Neural cell (in vitro differentiated cells): Measurements from ENCODE around the gene EPHA4. TPM values are rescaled to one million over a fixed set of nuclear protein-coding genes. Genes with fewer than 3 reads are reported as not detected.

Experiments
- H2AFZ ChIP-seq: fragments of 200-600, 300-800 bp; sonication (generic), shearing (Covaris generic); 2 replicates; pipeline ENCODE4 v1.6.0; 2014; ENCODE audit warnings: low read depth, mild to moderate bottlenecking, antibody characterized with exemption, low read length, moderate library complexity
- H3F3A ChIP-seq: fragments of 200-600 bp; shearing (Covaris generic); 2 replicates; pipeline ENCODE4 v1.6.1; 2016; ENCODE audit warnings: mild to moderate bottlenecking, moderate library complexity, mixed read lengths, antibody characterized with exemption, low read length; ENCODE audit not compliant: insufficient read depth, poor library complexity, severe bottlenecking
- H3K27ac ChIP-seq: fragments of 200-600, 300-800 bp; sonication (generic), shearing (Covaris generic); 2 replicates; pipeline ENCODE4 v1.5.1; 2014; ENCODE audit warnings: mild to moderate bottlenecking, low read length, moderate library complexity
- H3K27me3 ChIP-seq: fragments of 300-800, 200-600 bp; sonication (generic), shearing (Covaris generic); 2 replicates; pipeline ENCODE4 v1.6.0; 2014; ENCODE audit warnings: mild to moderate bottlenecking, low read depth, low read length, moderate library complexity; ENCODE audit not compliant: insufficient read depth
- H3K36me3 ChIP-seq: fragments of 300-800, 200-600 bp; sonication (generic), shearing (Covaris generic); 2 replicates; pipeline ENCODE4 v1.5.1; 2014; ENCODE audit warnings: mild to moderate bottlenecking, antibody characterized with exemption, low read length, moderate library complexity; ENCODE audit not compliant: insufficient read depth
- H3K4me2 ChIP-seq: fragments of 300-800, 200-600 bp; sonication (generic), shearing (Covaris generic); 2 replicates; pipeline ENCODE4 v1.6.0; 2014; ENCODE audit warnings: mild to moderate bottlenecking, low read length
- H3K4me3 ChIP-seq: fragments of 300-800, 200-600 bp; sonication (generic), shearing (Covaris generic); 2 replicates; pipeline ENCODE4 v1.5.1; 2014; ENCODE audit warnings: mild to moderate bottlenecking, low read length, moderate library complexity
- H3K79me2 ChIP-seq: fragments of 200-600 bp; shearing (Covaris generic); replicated peaks from 2 replicates; pipeline ENCODE4 v1.6.0; 2014; ENCODE audit warnings: mild to moderate bottlenecking, low read length, moderate library complexity; ENCODE audit not compliant: insufficient read depth
- H3K9ac ChIP-seq: fragments of 300-800, 200-600 bp; sonication (generic), shearing (Covaris generic); 2 replicates; pipeline ENCODE4 v1.6.1; 2016; ENCODE audit warnings: mild to moderate bottlenecking, low read length, mixed read lengths
- H3K9me2 ChIP-seq: fragments of 200-600 bp; shearing (Covaris generic); 2 replicates; pipeline ENCODE4 v1.6.1; 2016; ENCODE audit warnings: mild to moderate bottlenecking, low read length, mixed read lengths; ENCODE audit not compliant: insufficient read depth
- H3K9me3 ChIP-seq: fragments of 200-600, 300-800 bp; sonication (generic), shearing (Covaris generic); 2 replicates; pipeline ENCODE4 v1.6.1; 2016; ENCODE audit warnings: mild to moderate bottlenecking, mixed run types, low read length, moderate library complexity, mixed read lengths
- H4K20me1 ChIP-seq: fragments of 200-600 bp; shearing (Covaris generic); 2 replicates; pipeline ENCODE4 v1.6.1; 2016; ENCODE audit warnings: mild to moderate bottlenecking, mixed run types; ENCODE audit not compliant: insufficient read depth
- CTCF ChIP-seq: fragments of 450-650 bp; IDR thresholded peaks from 2 replicates; pipeline ENCODE4 v1.5.1; 2014; ENCODE audit warnings: antibody characterized with exemption, mild to moderate bottlenecking, moderate library complexity; ENCODE audit not compliant: poor library complexity, severe bottlenecking
- EP300 ChIP-seq: fragments of 450-650 bp; conservative IDR thresholded peaks from 2 replicates; pipeline ENCODE4 v1.6.1; 2014; ENCODE audit warnings: antibody characterized with exemption, mild to moderate bottlenecking, moderate library complexity; ENCODE audit not compliant: poor library complexity, severe bottlenecking
- EZH2 ChIP-seq: fragments of 200-600, 300-800 bp; shearing (Covaris generic), sonication (generic); IDR thresholded peaks from 2 replicates; pipeline ENCODE4 v1.6.1; 2014; ENCODE audit warnings: antibody characterized with exemption, low read length, borderline replicate concordance, mild to moderate bottlenecking; ENCODE audit not compliant: insufficient read depth, poor library complexity, severe bottlenecking
- MXI1 ChIP-seq: fragments of 450-650 bp; conservative IDR thresholded peaks from 2 replicates; pipeline ENCODE4 v1.6.1; 2014; ENCODE audit warnings: antibody characterized with exemption, mild to moderate bottlenecking; ENCODE audit not compliant: poor library complexity, severe bottlenecking
- POLR2AphosphoS5 ChIP-seq: IDR thresholded peaks from 2 replicates; pipeline ENCODE4 v1.6.1; 2012
- RAD21 ChIP-seq: fragments of 450-650 bp; conservative IDR thresholded peaks from 2 replicates; pipeline ENCODE4 v1.6.1; 2014; ENCODE audit warnings: antibody characterized with exemption, mild to moderate bottlenecking, moderate library complexity
- REST ChIP-seq: IDR thresholded peaks from 2 replicates; pipeline ENCODE4 v1.6.1; 2012; ENCODE audit warnings: borderline replicate concordance
- SMC3 ChIP-seq: fragments of 450-650 bp; conservative IDR thresholded peaks from 2 replicates; pipeline ENCODE4 v1.6.1; 2014; ENCODE audit warnings: antibody characterized with exemption, mild to moderate bottlenecking, moderate library complexity; ENCODE audit not compliant: poor library complexity
- TAF1 ChIP-seq: IDR thresholded peaks from 2 replicates; pipeline ENCODE4 v1.6.1; 2012; ENCODE audit warnings: low read depth
- polyA plus RNA-seq: library from polyadenylated mRNA; depleted of rRNA; stranded (reverse); fragments of >200 nt; gene quantifications from 2 replicates; pipeline ENCODE4 v1.2.3, GENCODE V29; 2014

EPHA4 gene
- polyA plus RNA-seq, 1 donor from 2014 or later, result 71.1 TPM

- Histone ChIP-seq H2AFZ (no peak overlapping the region), H3K4me3 (no peak overlapping the region), H3K9ac (no peak overlapping the region), H3K9me2 (no peaks in the 10 kb centered on the region), H3K9me3 (no peaks in the 10 kb centered on the region), H3K79me2 (peaks cover 49% of the 10 kb centered on the region), H3K4me2 (no peak overlapping the region), H3F3A (no peaks in the 10 kb centered on the region), H3K36me3 (no peaks in the 10 kb centered on the region), H4K20me1 (no peaks in the 10 kb centered on the region), H3K27me3 (no peaks in the 10 kb centered on the region), H3K27ac (no peak overlapping the region)
- no peak for TF ChIP-seq RAD21
- no peak for TF ChIP-seq EZH2
- no peak for TF ChIP-seq REST
- TF ChIP-seq SMC3, result no peak
- TF ChIP-seq MXI1, result no peak
- TF ChIP-seq TAF1, result no peak
- no peak for TF ChIP-seq CTCF
- no peak for TF ChIP-seq POLR2AphosphoS5
- no peak for TF ChIP-seq EP300
Measured at GRCh38 chr2:221468317-221468716, 103.8 kb downstream of the EPHA4 start.

- TF ChIP-seq REST (no peak), SMC3 (no peak), TAF1 (no peak), CTCF (no peak), EZH2 (no peak), EP300 (no peak), POLR2AphosphoS5 (no peak), MXI1 (no peak), RAD21 (no peak)
- Histone ChIP-seq H3K27me3 (no peaks in the 10 kb centered on the region), H3K4me3 (no peak overlapping the region), H3K9me3 (no peaks in the 10 kb centered on the region), H2AFZ (no peak overlapping the region), H4K20me1 (no peaks in the 10 kb centered on the region), H3K79me2 (peaks cover 42% of the 10 kb centered on the region), H3K27ac (no peak overlapping the region), H3K36me3 (no peaks in the 10 kb centered on the region), H3K9ac (no peak overlapping the region), H3F3A (no peaks in the 10 kb centered on the region), H3K4me2 (no peak overlapping the region), H3K9me2 (no peaks in the 10 kb centered on the region)
Measured at GRCh38 chr2:221467610-221468009, 104.5 kb downstream of the EPHA4 start.
